NAMALWA (cell line): ENCODE measurements around the gene TSHZ1.

Experiments
- DNase-seq: peaks from one replicate; pipeline ENCODE4 v3.0.0-alpha.2; 2015; ENCODE audit warnings: low spot score

TSHZ1 gene

GRCh38 chr18:75222407-75222806 lies 11.8 kb downstream of the TSHZ1 start:
- no peak for DNase-seq

DNA sequence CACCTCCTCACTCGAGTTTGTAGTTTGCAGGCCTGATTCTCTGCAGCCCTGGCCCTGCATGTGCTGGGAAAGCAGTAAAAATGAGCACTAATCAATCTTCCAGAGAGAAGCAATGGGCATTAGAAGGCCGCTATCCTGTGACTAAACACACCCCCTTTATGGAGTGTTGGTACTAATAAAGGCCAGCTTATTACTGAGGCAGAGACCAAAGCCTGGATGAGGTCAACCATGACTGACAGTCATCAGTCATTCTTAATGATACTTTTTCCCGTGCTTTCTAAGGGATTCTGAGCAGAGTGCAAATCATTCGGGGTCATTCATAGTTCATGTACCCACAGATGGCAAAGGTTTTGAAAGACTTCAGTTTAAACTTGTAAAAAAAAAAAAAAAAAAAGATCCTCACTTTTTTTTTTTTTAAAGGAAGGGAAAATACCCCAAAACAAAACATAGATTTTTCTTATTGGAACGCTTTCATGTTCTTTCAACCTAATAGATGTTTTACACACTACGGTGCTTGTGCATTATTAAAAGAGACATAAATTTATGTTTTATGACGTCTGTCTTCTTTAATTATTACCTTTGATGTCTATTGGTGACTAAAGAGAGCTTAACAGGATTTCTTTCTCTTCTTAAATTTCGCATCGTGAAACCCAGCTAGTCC lies 13.2 kb downstream of the TSHZ1 start:
- DNase-seq = no peak

DNA sequence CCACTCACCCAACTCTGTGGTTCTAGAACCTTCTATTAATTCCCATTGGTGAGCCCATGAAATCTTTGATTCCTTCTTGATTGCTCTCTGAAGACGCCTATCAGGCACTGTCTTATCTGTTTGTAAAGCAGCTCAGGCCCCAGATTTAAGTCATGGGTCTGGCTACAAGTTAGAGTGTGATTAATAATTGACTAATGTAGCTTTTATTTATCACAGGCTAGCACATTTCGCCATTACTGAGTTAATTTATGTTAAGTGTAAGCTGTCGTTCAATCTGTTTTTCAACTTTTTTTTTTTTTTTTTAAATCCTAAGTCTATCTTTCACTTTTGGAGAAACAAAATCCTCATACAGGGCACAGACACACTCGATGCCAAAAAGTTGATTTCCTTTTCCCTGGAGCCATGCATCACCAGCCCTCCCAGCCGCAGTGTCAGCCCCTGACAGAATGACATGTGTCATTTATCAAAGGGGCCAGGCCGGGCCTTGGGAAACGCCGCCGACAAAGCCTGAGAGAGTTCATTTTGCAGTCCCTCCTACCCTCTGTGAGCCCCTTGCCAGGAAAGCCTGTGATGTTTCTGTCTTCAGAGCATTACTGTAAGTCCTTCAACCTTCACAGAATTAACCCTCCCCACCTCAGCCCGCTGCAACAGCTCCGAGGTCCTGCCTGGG lies 15.8 kb downstream of the TSHZ1 start:
- no peak for DNase-seq

- no peak for DNase-seq
Measured at GRCh38 chr18:75226956-75227316, 16.3 kb downstream of the TSHZ1 start.

GRCh38 chr18:75227535-75228296 lies 17.1 kb downstream of the TSHZ1 start:
- no peak for DNase-seq

DNA sequence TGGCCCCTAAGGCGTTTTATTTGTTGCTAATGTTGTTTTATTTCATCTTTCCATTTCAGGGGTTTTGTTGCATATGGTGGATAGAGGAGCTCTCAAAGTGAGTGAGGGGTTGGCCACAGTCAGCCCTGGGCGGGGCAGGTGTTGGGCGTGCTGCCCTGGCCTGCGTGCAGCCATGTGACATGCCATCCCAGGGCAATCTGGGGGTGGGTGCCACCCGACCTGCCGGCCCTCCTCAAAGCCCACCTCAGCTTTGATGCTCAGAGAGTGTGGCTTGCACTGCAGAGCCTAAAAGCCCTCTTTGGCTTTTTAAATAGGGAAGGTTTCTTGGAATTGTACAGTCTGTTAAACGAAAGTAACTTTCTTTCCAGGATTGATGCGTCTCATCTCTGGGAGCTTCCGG lies 18.4 kb downstream of the TSHZ1 start:
- DNase-seq = no peak

- DNase-seq = no peak
Measured at GRCh38 chr18:75229437-75229836, 18.8 kb downstream of the TSHZ1 start.

DNA sequence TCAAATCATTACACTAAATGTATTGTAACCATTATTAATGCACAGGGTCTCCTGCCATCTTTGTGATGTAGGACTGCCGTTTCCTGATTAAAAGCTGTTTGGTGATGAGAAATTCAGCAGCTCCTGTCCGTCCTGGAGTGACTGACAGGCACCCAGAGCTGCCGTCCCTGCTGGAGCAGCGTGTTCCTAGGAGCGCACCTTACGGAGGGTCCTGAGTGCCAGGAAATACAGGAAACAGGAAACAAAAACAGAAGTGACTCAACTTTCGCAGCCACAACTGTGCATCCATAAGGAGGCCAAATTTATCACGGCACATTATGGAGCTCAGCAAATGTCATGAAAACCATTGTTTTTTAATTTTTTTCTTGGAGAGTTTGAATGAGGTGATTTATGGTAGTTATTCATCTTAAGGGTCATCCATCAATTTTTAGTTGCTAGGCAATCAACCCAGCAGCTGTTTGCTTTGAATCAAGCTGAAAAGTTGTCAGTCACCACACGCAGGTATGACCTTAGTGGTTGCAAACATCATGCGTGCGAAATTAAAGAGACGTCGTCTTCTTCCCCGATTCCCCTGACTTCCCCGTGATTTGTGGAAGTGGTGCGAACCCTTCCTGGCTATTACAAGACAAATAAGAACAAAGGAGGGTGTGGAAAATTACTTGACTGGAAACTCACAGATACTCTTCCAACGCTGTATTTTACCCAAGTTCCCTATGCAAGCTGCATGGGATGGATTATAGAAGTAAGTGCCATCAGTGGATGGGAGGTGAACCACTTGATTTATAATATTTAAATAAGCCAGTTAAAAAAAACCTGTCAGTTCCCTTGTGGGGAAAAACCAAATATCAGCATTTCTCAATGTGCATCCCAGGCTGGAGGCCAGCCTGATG lies 19.8 kb downstream of the TSHZ1 start:
- no peak for DNase-seq

- no peak for DNase-seq
Measured at GRCh38 chr18:75231053-75231406, 20.4 kb downstream of the TSHZ1 start.

DNA sequence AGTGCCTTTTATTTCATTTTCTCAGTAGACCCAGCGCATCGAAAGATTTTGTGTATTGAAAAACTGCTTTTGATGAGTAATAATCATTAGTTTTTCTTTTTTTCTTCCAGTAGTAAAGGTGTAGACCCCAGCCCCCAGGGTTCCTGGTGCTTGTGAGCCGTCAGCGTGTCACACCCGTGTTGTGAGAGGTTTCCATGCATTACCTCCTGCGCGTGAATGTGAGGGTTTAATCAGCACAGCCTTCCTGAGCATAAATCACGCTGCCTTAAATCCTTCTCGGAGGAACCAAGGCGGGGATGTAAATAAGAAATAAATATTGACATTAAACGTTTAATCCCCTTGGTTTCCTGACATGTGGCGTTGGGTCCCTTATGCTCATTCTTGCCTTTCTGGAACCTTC lies 24.3 kb downstream of the TSHZ1 start:
- no peak for DNase-seq

DNA sequence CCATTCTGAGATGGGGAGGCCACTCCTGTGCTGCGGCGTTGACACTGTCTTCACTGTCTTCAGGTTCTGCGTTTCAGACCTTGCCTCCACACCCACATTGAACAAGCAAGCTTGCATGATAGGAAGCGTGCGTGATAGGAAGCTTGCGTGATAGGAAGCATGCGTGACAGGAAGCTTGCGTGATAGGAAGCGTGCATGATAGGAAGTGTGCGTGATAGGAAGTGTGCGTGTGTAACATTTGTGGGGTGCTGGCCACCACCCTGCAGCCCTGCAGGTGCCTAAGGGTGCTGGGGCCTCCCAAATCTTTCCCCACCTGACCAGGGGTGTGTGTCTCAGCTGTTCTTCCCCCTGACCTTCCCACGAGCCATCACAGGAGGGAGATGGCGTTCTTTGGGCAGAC lies 25.3 kb downstream of the TSHZ1 start:
- DNase-seq = no peak

GRCh38 chr18:75238100-75238499 lies 27.5 kb downstream of the TSHZ1 start:
- DNase-seq = no peak

DNA sequence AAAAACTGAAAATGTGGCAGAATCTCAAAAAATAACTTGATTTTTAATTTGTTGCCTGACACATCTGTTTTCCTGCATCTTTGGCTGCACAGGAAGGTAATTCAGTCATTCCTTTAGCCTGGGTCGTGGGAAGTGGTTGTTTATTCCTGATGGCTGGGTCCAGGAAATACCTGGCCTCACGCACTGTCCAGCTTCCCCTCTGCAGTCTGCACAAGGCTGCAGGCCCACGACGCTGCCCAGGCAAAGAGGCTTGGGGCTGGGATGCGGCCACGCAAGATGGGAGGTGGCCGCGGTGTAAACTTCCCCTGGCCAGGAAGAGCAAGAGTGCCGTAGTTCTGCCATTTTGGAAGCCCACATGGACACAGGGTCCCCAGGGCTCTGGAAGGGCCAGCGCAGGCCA lies 28.2 kb downstream of the TSHZ1 start:
- DNase-seq = no peak

- peak; percentile 15 for DNase-seq
Measured at GRCh38 chr18:75240433-75240832, 29.8 kb downstream of the TSHZ1 start.

- DNase-seq = no peak
Measured at GRCh38 chr18:75241705-75242104, 31.1 kb downstream of the TSHZ1 start.

DNA sequence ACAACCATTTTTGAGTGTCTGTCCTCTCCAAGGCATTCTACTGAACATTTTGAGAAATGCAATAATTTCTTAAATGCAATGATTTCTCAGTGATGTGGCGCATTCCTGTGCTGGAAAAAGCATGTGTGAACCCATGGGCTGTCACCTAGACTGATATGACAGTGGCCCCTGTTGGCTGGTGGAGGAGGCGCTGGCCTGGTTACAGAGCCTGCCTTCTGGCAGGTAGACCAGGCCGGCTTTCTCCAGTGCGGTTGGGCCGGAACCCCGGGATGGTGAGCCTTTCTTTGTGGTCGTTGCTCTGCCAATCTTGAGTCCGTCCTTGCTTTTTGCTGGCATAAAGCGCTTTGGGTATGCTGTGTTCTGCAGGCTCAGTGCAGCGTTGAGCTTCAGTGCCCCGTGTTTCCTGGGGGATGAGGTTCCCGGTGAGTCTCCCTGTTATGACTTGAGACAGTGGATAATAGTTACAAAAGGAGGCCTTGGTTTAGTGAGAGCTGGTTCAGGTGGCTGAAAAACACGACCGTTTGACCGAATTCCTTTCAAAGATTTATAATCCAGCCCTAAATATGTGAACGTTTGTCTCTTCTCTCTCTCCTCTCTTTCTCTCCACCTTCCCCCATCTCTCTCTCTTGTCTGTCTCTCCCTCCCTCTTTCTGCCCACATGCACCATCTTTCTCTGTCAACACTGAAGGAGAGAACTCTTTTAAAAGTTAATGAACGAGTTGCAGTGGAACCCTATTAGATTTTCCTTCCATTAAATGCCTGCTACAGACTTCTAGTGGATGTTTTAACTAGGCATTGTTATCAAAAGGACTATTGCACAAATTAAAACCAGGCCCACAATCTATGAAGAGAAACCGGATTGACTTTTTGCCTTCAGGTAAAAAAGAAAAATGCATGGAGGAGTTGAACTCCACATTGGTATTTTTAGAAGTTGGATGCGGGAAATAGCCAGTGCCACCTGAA lies 34.0 kb downstream of the TSHZ1 start:
- no peak for DNase-seq

- DNase-seq = no peak
Measured at GRCh38 chr18:75246721-75247610, 36.4 kb downstream of the TSHZ1 start.

- DNase-seq = no peak
Measured at GRCh38 chr18:75247611-75248421, 37.2 kb downstream of the TSHZ1 start.

GRCh38 chr18:75248426-75249174 lies 38.0 kb downstream of the TSHZ1 start:
- DNase-seq = no peak
